COR-L47 (cell line): Measurements from ENCODE around the gene RHO.

Experiments used
- DNase-seq: peaks from one replicate; lab custom pipeline; 2025; lab: John Stamatoyannopoulos, UW

Gene RHO

GRCh38 chr3:129519896-129520715, 8.3 kb upstream of the RHO start:
- no peak for DNase-seq

GRCh38 chr3:129520960-129521359, 7.5 kb upstream of the RHO start:
- DNase-seq = no peak

DNA sequence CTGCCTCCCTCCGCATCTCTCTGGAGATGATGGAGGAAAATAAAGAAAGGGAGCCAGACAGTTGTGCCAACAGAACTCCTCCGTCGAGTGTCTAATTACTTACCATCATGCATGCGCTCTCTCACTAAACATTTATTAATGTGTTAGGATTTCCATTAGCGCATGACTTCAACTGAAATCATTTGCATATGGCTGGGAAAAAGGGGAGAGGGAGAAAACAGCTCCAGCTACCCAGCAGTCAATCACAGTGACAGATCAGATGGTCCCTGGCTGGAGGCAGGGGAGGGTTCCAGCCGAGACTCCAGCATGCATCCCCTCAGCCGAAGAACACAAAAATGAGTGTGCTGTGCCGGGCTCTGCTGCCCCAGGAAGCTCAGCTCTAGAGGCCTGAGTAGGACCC, 6.8 kb upstream of the RHO start:
- no peak for DNase-seq

DNA sequence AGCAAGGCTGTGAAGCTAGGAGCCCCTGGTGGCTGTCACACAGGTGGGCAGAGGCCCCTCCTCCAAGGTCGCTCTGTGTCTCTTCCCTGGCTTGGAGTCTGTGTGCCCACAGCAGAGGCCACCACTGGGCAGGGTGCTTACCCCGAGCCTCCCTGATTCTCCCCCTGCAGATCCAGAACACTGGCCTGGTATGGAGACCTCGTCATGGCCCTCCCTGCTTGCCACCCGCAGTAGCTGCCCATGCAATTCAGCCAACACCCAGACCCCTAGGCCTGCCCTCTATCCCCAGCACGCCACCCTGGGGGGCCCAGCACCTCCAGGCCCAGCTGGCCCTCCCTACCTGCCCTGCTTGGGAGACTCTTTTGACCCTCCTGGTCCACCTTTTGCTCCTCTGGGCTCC, 5.5 kb upstream of the RHO start:
- no peak for DNase-seq

- DNase-seq = no peak
These were observed 4.4 kb upstream of the RHO start for GRCh38 chr3:129524081-129524480.

- no peak for DNase-seq
These were observed 3.0 kb upstream of the RHO start for GRCh38 chr3:129525341-129525968.

DNA sequence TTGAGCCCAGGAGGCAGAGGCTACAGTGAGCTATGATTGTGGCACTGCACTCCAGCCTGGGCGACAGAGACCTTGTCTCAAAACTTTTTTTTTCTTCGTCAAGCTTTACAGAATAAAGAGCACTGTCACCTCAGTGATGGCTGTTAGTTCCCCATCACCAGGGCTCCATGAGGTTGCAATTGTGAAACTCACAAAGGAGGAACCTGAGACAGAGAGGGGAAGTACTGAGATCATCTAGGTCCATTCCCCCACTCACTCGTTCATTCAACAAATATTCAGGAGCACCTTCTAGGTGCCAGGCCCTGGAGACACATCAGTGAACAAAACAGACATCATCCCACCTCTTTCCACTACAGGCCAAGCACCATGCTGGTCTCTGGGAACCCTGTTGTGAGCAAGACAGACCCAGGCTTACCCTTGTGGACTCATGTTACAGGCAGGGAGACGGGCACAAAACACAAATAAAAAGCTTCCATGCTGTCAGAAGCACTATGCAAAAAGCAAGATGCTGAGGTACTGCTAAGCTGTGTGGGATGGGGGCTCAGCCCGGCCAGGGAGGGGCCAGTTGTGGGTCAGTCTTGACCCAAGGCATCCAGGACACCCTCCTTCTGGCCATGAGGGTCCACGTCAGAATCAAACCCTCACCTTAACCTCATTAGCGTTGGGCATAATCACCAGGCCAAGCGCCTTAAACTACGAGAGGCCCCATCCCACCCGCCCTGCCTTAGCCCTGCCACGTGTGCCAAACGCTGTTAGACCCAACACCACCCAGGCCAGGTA, 2.1 kb upstream of the RHO start:
- no peak for DNase-seq

DNA sequence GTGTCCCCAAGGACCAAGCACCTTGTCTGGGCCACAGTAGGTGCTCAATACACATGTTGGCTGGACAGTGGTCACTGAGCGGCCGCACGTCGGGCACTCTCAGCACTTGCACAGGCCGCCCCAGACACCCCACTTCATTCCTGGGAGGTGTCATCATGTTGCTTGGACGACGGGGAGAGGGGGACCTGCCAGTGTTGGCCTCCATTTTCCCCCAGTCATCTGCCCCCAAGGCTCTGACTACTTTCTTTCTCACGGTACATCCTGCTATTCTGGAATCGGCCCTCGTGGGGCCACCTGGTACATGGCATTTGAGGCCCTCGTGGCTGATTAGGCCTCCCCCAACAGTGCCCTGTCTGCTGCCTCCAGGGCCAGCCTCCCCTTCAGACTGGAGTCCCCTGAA, 1.2 kb upstream of the RHO start:
- no peak for DNase-seq

GRCh38 chr3:129529436-129530210, 1.2 kb downstream of the RHO start:
- DNase-seq = no peak

DNA sequence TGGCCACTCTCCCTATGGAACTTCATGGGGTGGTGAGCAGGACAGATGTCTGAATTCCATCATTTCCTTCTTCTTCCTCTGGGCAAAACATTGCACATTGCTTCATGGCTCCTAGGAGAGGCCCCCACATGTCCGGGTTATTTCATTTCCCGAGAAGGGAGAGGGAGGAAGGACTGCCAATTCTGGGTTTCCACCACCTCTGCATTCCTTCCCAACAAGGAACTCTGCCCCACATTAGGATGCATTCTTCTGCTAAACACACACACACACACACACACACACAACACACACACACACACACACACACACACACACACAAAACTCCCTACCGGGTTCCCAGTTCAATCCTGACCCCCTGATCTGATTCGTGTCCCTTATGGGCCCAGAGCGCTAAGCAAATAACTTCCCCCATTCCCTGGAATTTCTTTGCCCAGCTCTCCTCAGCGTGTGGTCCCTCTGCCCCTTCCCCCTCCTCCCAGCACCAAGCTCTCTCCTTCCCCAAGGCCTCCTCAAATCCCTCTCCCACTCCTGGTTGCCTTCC, 1.9 kb downstream of the RHO start:
- no peak for DNase-seq

GRCh38 chr3:129530821-129531220, 2.4 kb downstream of the RHO start:
- DNase-seq = no peak

DNA sequence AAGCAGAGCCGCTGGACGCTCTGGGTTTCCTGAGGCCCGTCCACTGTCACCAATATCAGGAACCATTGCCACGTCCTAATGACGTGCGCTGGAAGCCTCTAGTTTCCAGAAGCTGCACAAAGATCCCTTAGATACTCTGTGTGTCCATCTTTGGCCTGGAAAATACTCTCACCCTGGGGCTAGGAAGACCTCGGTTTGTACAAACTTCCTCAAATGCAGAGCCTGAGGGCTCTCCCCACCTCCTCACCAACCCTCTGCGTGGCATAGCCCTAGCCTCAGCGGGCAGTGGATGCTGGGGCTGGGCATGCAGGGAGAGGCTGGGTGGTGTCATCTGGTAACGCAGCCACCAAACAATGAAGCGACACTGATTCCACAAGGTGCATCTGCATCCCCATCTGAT, 3.3 kb downstream of the RHO start:
- no peak for DNase-seq

GRCh38 chr3:129532261-129532660, 3.8 kb downstream of the RHO start:
- DNase-seq = no peak

GRCh38 chr3:129533406-129533805, 5.0 kb downstream of the RHO start:
- no peak for DNase-seq

GRCh38 chr3:129534428-129535027, 6.1 kb downstream of the RHO start:
- DNase-seq = no peak

DNA sequence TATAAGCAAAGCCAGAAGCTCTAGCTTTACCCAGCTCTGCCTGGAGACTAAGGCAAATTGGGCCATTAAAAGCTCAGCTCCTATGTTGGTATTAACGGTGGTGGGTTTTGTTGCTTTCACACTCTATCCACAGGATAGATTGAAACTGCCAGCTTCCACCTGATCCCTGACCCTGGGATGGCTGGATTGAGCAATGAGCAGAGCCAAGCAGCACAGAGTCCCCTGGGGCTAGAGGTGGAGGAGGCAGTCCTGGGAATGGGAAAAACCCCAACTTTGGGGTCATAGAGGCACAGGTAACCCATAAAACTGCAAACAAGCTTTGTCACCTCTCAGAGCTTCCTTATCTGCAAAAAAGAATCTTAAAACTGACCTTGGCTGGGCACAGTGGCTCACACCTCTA, 6.6 kb downstream of the RHO start:
- DNase-seq = no peak

- DNase-seq = no peak
These were observed 7.9 kb downstream of the RHO start for GRCh38 chr3:129536374-129536667.

- no peak for DNase-seq
These were observed 8.4 kb downstream of the RHO start for GRCh38 chr3:129536804-129537203.

DNA sequence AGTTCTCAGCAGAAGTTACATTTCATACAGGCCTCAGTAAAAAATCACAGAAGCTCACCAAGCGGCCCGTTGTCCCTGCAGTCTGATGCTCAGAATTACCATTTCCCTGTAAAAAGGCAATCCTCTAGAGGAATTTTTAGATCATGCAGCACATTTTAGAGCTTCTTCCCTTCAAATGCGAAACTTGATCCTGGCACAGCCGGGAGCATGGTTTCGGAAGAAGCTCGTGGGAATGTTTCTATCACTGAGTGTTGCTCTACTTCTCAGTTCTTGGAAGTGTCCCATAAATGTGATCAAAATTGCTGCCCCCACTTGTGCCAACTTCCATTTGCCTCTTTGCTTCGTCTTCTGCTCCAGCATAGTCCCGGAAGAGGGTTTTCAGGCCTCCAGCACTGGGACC, 10.8 kb downstream of the RHO start:
- no peak for DNase-seq

- no peak for DNase-seq
These were observed 12.5 kb downstream of the RHO start for GRCh38 chr3:129540776-129541516.

- no peak for DNase-seq
These were observed 14.3 kb downstream of the RHO start for GRCh38 chr3:129542747-129543146.
